ENCODE data around the gene FKBP1A.

Gene FKBP1A

DNA sequence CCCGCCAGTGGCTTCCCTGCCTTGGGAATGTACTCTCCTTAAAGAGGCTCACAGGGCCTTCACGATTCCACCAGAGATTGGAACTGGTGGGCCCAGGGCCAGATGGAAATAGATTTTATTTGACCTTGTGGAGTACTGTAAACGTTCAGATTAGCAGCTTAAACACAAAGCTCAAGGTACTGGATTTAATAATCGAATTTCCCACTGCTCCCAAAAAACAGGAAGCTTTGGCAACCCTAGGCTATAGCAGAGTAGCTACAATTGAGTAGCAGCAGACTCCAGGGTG, 71.3 kb downstream of the FKBP1A start:
- DNase-seq (ENCODE audit: extremely low read depth in 1 of 2, low read depth in 1 of 2): no peak

GRCh38 chr20:1320902-1321653, 71.8 kb downstream of the FKBP1A start:
- no peak for DNase-seq (ENCODE audit: extremely low read depth in 1 of 2, low read depth in 1 of 2)

GRCh38 chr20:1320016-1320415, 72.8 kb downstream of the FKBP1A start:
- no peak for DNase-seq (ENCODE audit: extremely low read depth in 1 of 2, low read depth in 1 of 2)

DNA sequence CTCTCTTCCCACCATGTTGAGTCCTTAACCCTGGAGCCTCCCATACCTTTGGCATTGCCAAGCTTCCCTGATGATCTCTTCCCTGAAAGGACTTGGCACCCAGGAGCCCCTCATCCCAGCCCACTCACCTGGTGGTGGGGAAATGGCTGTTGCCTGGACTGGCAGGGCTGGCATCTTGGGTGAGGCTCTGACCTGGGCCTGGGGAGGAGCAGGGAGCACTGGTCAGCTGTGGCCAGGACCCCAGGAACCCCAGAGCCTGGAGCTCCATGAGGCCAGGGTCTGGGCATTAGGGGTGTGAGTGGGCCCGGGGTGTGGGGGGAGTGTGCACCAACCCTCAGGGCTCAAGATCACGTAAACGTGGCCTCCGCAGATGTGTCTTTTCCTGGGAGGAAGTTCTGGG, 73.4 kb downstream of the FKBP1A start:
- DNase-seq (ENCODE audit: extremely low read depth in 1 of 2, low read depth in 1 of 2): no peak

GRCh38 chr20:1319051-1319450, 73.8 kb downstream of the FKBP1A start:
- DNase-seq (ENCODE audit: extremely low read depth in 1 of 2, low read depth in 1 of 2): no peak

All from activated CD8-positive, alpha-beta memory T cell treated with anti-CD3 and anti-CD28 coated beads for 1 hour (primary cell).